Sciatic nerve (tissue), 2 donors: ENCODE results near the gene CFDP1. TPM values are rescaled to one million over a fixed set of nuclear protein-coding genes. Genes with fewer than 3 reads are reported as not detected.

Source experiments
- ATAC-seq: fragments of 200-7000 bp; cut with Tn5 transposase; one replicate; pipeline ENCODE4 v1.9.1; 2020; ENCODE audit warnings: mild to moderate bottlenecking, moderate library complexity
- DNase-seq: peaks from one replicate; pipeline ENCODE4 v3.0.0-alpha.2; 2020; ENCODE audit warnings: low spot score
- intact Hi-C: fragments of 100-400 bp; cut with DNase I; formaldehyde crosslinking; loops from one replicate; pipeline ENCODE4 v1.14.2; 2022
- total RNA-seq: library from RNA; stranded (reverse); fragmentation: NEBNext Ultra II Directional; extraction: Animal tissue kit (Norgen Biotek cat#: 25700); gene quantifications from one replicate; pipeline ENCODE4 v1.2.1, GENCODE V29; 2021
- donor health status: DM: no; HTN: no; CAD: no.
- donor health status: DM: no; HTN: no; CAD: no.

CFDP1 gene
- total RNA-seq, 1 donor from 2014 or later: 73.7 TPM

DNA sequence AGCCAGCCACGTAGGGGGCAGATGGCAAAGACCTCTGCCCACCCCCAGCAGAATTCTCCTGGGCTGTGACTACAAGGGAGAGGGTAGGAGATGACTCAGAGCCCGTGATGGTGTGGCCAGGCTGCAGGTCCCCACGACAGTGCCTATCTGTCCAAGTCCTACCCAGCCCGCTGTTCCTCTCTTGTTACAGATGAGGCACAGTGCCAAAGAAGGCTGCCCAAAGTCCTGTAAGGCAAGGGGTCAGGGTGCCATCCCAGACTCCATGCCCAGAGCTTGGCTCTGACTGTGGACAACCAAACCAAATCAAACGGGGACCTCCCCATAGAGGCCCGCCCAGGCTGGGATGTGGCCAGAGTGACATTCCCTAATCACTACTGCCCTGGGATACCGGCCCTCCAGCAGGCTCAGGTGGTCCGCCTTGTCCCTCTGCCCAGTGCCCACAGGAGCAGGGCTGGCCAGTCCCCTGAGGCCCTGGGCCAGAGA lies 169.3 kb downstream of the CFDP1 start:
- intact Hi-C loops: no loop called here
- peak; percentile 38 for ATAC-seq
- DNase-seq: peak; percentile 66

DNA sequence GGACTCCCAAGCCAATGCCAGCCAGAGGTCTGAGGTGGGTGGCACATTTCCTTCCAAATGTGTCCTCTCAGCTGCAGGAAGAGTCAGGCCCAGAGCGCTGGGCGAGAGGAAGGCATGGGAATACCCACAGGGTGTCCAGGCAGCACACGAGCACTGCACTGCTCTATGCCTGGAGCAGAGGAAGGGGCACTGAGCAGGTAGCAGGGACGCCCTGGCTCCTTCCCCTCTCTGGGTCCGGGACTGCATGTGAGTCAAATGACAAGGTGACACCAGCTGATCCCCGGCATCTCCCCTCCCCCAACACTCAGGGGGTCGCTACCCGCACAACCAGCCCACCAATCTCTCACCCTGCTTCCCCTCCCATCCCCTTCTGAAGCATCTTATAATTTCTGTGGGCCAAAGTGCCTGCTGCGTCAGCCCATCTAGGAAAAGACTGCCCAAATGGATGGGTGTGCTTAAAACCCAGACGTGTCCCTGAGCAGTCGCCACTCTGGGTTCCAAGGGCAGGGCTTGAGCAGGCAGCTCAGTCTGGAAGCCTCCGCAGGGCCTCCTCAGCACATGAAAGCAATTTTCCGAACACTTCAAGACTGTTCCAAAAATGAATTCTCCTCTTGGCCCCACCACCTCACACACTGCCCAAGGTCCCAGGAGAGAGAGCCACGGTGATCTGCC lies 169.9 kb downstream of the CFDP1 start:
- ATAC-seq (peak; percentile 13), DNase-seq (no peak)
- intact Hi-C loops: no loop called here

DNA sequence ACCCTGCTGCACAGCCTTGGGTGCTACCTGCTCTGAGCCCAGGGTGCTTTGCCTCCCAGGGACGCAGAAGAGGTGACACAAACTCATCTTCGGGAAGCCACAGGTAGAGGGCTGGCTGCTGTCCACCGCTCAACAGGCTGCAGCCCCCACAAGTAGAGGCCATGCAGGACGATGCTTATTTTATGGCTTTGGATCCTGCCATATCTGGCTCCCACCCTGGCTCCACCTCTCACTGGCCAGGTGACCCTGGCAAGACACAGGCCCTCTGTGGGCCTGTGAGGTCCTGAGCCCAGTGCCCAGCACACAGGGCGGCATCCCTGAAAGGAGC lies 170.5 kb downstream of the CFDP1 start:
- ATAC-seq (no peak), DNase-seq (no peak)
- intact Hi-C loops: no loop called here

DNA sequence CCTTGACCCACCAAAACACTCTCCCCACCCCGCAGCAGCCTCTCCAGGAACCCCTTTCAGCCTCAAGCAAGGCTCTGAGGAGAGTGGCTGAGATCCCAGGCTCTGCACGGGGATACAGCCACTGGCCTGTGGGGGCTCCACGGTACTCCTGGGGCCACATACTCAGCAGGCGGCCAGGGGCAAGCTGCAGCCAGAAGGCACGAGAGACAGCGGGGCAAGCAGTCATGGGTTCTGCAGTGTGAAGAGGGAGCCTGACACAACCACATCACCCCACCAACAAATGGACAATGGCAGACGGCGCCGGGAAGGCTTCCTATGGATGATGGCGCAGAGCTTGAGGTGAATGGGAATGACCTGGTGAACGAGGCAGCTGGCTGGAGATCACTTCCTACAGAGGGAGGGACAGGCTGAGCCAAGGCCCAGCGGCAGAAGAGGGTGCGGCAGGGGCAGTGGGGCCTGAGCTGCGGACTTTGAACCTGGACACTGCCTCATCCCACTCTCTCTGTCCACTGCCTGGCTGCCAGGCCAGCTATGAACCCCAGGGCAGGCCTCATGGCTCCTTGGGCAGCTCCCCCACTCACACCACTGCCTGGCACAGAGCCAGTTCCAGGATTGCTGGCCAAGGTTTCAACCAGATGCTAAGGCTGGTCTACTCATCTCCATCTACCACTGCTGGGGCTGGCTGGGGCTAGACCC lies 171.1 kb downstream of the CFDP1 start:
- intact Hi-C loops: no loop called here
- ATAC-seq (no peak), DNase-seq (peak; percentile 70)

DNA sequence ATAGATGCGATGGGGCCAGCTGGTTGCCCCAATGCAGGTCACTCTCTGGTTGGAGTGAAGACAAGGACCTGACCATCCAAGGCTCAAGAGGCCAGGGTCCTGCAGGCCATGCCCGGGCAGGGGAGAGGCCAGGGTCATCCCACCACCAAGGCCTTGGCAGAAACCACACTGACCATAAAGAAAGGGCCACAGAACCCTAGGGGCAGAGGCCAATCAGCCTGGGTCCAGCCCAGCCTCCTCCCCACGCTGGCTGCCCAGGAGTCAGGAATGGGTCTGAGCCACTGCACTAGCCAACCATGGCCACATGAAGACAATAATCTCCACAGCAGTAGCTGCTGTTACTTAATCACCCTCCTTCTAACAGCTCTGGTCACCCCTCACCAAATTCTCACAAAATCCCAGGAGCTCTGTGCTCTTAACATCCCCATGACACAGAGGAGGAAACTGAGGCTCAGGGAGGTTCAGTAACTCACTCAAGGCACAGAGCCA lies 171.7 kb downstream of the CFDP1 start:
- intact Hi-C loops: no loop called here
- DNase-seq (no peak), ATAC-seq (no peak)

DNA sequence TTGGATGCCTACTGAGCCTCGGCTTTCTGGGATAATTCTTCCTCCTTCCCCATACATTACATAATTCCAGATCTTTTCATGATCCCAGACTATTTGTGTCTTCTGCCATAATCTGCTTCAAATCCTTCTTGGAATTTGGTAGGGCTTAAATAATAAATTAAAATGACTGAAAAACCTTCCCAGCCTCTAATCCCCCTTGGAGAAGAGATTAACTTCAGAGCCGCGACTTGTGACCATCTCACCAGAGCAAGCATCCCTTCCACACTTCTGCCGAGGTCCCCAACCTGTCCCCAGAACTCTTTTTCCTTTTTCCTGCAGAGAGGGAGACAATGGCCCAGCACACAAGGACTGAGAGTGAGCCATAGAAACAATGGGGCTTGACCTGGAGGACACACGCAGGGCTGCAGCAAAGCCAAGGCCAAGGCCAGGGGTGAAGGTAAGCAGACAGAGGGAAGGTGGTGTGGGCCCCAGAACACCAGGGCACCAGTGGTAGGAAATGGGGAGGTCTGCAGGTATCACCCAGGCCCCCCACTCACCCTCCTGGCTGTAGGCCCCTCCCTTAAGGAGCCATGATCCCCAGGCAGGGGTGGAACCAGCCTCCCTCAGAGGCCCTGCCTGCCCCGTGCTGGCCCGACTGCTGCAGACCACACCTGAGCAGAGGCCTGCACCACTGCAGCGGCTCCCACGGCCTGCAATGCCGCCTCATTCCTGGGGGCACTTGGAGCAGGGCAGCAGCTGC lies 172.3 kb downstream of the CFDP1 start:
- ATAC-seq (no peak), DNase-seq (no peak)
- intact Hi-C loops: no loop called here

DNA sequence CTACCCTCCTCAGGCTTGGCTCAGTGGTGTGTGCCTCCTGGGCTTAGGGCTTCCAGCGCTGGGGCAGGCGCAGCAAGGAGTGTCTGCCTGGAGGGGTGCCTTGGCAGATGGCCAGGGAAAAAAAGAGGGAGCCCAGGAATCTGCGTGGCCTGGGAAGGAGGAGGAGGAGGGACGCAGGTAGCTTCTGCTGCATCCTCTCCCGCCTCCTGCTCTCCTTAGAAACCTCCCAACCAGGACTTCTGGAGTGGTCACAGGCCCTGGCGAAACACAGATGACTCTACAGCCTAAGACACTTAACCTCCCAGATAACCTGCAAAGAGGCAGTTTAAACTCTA lies 174.5 kb downstream of the CFDP1 start:
- intact Hi-C loops: no loop called here
- DNase-seq: no peak
- ATAC-seq: no peak

DNA sequence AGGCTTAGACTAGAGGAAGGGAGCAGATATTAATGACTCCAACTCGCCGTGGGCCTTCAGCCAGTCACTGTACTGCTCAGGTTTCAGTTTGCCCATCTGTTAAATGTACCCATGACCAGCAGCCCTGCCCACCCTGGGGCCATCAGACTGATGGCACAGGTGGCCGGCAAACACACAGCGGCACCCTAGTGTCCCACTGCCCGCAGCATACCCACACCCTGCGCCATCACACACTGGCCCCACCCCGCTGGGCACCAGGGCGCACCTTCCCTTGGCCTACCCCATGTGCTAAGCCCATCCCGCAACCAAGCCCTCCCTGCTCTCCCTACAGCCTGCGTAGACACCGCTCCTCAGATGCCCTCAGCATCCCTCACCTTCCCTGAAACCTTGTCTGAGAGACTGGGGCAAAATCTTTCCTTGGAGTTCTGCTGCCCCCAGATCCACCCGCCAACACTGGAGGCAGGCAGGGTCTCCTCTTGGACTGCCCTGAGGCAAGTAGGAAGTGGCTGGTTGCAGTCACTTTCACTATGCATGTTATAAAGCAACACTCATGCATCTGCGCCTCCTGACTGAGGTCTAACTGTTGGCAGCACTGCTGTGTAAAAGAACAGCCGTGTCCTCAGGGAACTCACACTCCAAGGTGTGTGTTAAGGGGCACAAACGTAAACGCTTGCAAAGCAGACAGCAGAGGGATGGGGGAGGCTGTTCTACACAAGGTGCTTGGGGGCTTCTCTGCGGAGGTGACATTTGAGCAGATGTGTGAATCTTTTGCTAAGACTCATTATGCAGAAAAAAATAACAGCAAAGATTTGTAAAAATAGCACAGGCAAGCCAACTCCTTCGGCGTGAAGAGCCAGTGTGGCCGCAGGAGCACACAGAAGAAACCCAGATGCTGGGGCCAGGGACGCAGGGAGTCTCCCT lies 175.2 kb downstream of the CFDP1 start:
- intact Hi-C loops: no loop called here
- no peak for ATAC-seq
- DNase-seq: no peak

DNA sequence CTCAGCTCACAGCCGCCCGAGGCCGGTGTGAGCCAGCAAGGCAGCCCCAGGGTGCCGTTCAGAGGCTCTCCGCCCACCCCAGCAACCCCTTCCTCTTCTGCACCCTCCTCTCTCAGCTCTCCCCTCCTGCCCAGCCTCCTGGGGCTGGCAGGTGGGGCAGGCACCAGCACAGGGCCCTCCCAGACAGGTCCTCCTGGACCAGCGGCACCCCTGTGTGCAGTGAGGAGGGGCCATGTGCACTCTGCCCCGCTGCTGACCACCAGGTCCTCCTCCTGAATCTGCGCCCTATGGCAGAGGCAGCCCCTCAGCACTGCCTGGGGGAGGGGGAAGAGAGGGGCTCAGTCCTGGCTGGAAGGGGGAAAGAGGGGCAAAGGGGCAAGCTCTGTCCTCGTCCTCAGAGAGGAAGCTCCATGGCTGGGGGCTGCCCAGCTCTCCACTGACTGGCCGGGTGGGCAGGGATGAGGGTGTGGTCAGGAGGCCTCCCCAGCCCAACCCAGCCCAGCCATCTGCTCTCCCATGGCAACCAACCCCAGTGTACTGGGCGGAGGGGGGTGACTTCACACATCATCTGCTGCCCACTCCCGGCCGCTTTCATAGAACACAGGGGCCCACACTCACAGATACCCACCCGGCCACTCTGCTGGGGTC lies 176.5 kb downstream of the CFDP1 start:
- ATAC-seq (peak; percentile 58), DNase-seq (peak; percentile 64)
- intact Hi-C loops: no loop called here

DNA sequence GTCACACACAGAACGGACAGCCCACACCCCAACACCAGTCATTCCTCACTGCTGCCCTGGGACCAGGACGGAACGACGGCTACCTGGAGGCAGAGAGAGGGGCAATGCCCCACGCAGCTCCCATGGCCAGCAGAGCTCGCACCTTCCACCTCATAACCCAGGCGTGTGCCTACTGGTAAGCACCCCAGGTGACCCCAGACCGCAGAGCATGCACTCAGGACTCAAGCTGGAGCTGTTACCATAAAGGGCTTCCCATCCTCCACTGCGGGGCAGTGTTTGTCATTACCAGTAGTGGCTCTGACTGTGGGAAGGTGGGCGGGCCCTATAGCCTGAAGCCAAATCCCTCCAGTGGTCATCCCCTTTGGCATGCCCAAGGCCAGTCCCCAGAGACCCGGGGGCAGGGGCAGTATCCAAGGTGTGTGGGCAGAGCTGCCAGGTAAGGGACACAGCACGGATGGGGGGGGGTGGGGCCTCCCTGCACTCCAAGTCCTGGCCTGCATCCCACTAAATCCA lies 177.2 kb downstream of the CFDP1 start:
- ATAC-seq: no peak
- peak; percentile 70 for DNase-seq
- intact Hi-C loops: no loop called here

DNA sequence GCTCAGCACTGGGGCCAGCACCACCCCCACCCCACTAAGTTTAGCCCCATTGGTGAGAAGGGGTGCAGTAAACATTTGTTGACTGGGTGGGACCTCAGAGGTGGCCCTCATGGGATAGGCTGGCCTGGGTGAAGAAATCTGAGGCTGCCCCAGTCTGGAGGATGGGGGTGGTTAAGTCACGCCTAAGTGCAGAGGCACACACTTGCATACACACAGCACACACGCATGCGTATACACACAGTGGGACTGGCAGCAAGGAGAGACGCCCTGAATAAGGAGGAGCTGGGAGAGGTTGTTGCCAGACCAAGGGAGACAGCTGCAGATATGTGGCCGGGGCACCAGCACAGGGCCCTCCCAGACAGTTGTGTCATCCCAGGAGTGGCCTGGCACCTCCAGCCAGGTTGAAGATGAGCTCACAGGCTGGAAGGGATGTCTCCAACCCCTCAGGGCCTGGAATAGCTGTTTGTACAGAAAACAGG lies 178.9 kb downstream of the CFDP1 start:
- intact Hi-C loops: no loop called here
- DNase-seq (no peak), ATAC-seq (peak; percentile 31)

DNA sequence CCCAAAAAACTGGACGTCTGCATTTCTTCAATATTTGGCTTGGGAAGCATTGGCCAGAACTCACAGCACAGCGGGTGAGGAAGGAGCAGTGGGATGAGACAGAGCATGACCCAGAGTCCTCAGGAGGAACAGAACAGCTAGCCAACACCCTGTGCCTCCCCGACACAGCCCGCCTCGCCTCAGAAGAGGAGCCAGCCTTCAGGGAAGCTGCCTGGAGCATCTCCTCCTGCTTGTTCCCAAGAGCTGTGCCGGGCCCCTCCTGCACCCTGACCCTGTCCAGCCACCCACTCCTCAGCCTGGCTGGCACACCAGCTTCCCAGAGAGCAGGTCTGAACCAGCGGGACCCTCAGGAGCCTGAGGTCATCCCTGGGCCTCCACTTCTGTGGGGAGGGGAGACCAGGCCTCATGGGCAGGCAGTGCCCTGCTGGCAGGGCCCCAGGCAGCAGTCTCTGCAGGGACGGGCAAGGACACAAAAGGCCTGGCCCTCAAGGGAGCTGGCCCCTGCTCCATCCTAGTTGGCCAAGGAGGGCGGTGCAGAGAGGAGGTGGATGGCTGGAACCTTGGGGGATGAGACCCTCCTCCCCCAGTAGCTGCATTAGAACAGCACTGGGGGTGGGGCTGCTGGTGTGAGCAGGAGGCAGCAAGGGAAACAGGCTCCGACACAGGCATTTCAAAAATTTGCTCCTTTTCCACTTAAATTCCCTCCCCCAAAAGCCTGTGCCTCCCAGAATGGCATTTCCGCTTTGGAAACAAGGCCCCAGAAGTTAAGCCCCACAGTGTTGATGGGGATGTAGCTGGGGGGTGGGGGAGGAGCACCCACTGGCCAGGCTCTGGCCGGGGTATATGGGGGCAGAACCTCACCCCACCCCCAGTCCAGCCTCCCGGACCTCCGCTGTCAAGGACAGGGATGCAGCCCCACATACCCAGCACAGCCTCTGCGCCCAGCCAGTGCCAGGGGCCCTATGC lies 180.1 kb downstream of the CFDP1 start:
- ATAC-seq (peak; percentile 40), DNase-seq (no peak)
- intact Hi-C loops: no loop called here

DNA sequence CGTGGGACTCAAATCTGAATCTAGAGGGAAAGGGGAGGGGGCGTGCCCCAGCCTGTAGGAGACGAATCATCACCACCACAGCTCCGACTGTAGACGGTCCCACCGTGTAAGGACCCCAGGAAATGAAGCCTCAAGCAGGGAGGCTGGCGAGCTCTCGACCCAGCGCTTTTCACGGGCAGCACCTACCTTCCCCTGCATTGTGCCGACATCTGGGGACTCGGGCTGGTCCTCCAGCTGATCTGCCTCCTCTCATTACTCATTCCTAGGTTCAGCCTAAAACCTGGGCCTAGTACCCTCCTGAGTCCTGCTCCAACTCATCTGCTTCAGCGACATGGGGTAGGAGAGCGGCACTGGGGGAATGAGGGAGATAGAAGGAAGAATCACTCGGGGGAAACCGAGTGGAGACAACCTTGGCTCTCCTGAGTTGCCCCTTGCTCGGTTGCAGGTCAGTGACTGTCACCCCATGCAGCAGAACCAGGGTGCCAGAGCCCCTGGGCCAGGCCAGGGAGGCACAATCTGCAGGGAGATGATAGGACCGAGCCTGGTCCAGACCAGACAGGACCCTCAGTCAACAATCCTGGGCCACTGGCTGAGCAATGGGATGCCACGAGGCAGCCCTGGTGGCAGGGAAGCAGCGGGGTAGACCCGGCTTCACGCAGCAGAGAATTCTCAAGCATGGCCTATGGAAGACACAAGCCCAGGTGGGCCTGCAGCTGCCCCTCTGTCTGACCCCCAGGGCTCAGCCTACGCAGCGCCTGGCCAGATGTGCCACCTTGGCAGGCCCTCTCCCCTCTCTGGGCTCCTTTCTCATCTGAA lies 181.0 kb downstream of the CFDP1 start:
- ATAC-seq (no peak), DNase-seq (no peak)
- intact Hi-C loops: no loop called here

DNA sequence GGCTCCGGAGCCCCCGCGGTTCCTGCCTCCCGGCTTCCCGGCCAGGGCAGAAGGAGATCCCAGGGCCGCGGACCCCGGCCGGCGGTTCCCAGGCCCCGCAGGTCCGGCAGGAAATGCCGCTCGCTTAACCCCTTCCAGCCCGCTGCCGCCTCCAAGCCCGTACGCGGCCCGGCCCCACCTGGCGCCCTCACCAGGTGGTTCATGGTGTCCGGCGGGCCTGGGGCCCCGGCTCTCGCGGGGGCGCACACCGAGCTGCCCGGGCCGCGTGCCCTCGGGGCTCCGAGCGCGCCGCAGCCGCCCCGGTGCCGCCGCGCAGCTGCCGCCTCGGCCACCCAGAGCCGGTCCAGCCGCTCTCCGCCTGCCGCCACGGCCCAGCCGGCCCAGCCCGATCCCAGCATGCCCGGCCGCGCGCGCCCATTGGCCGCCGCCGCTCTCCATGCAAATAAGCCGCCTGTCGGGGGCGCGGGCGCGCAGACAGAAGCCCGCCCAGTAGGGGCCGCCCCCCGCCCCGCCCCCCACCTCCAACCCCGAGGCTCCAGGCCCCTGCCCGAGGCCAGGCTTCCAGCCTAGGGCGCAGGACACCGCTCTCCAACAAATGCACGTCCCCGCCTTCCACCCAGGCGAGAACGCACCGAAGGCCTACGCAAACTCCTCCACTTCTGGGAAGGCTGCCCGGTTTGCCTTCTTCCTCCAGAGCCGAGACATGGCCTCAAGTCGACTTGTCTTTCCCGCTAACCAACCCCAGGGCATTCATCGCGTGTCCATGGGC lies 181.8 kb downstream of the CFDP1 start, which contains the start of gene BCAR1:
Gene BCAR1, minus strand, starts transcription at position 345 of the 769 bp plus-strand sequence. Its CDS starts 142 bp downstream, at position 203.
- intact Hi-C loops: no loop called here
- DNase-seq (peak; percentile 91), ATAC-seq (peak; percentile 82)

DNA sequence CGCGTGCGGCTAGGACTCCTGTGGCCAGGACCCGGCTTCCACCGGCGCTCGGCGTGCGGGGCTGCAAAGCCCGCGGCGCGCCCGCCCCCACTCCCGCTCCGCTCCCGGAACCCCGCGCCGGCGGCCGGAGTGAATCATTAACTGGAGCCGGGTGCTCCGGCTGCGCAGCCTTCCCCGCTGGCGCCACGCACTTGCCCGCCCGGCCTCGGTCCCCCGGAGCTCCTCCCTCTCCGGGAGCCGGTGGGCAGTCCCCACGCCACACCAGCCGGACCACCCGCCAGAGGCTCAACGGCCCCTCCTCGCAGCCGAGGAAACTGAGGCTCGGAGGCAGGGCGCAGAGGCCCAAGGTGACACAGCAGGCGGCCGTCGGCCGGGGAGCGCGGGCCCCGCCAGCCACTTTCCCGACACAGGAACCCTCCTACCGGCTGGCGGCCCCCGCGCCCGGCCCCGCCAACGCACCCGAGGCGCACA lies 182.5 kb downstream of the CFDP1 start:
- intact Hi-C loops: no loop called here
- ATAC-seq (no peak), DNase-seq (no peak)
